Omental fat pad (tissue), 4 donors: ENCODE results near the gene TATDN2. TPM values are rescaled to one million over a fixed set of nuclear protein-coding genes. Genes with fewer than 3 reads are reported as not detected.

Source experiments
- ATAC-seq: fragments of 150-250 bp; one replicate; pipeline ENCODE4 v1.9.1; 2016; ENCODE audit warnings: mild to moderate bottlenecking, moderate library complexity; ENCODE audit not compliant: low FRiP score
- DNase-seq: peaks from one replicate; pipeline ENCODE4 v3.0.0-alpha.2; 2019; ENCODE audit warnings: low spot score
- total RNA-seq, 4 donors: library from RNA; depleted of rRNA; stranded (reverse); fragments of >200 nt; gene quantifications; one replicate each; pipeline ENCODE4 v1.1.0, GENCODE V29; 2016
- TF ChIP-seq, protein P1 (sequence below), 3 donors: fragments of 450-650 bp; IDR thresholded peaks; one replicate each; pipeline ENCODE4 v1.5.1; 2016 to 2017; ENCODE audit warnings: antibody characterized with exemption in 3 of 3, mild to moderate bottlenecking in 3 of 3, moderate library complexity in 2 of 3

TATDN2 gene
- total RNA-seq, 4 donors from 2014 or later = 15.1 to 28.7 (median 20.6) TPM

- ATAC-seq = no peak
- DNase-seq = peak; percentile 6
Measured at GRCh38 chr3:10315771-10316344, 67.6 kb downstream of the TATDN2 start.

DNA sequence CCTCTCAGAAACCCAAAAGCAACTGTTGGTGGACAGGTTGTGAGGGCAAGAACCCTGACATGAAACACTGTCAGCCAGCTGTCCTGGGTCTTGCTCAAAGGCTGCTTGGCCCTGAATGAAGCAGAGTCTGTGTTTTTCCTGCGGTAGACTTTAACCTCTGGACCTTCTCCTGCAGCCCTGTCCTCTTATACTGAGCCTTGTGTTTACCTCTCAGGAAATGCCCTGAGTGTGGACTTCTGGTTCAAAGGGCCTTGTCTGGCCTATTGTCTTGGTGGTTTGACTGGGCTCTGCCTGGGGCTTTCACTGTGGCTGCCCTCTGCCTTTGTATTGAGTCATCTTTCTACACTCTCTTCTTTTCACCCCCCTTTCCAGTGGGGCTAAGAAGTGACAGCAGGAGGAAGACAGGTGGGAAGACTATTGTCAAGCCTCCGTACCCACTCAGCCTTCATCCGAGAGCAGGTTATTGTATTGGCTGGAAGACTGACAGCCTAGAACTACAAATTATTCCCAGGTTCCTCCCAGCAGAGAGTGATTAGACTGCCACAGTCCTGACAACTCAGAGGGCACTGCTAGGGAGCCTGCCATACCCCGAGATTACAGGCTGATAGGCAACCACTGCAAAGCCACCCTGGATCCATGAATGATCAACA, 69.2 kb downstream of the TATDN2 start:
- peak; percentile 18 for DNase-seq
- no peak for ATAC-seq
- TF ChIP-seq, protein P1, sequence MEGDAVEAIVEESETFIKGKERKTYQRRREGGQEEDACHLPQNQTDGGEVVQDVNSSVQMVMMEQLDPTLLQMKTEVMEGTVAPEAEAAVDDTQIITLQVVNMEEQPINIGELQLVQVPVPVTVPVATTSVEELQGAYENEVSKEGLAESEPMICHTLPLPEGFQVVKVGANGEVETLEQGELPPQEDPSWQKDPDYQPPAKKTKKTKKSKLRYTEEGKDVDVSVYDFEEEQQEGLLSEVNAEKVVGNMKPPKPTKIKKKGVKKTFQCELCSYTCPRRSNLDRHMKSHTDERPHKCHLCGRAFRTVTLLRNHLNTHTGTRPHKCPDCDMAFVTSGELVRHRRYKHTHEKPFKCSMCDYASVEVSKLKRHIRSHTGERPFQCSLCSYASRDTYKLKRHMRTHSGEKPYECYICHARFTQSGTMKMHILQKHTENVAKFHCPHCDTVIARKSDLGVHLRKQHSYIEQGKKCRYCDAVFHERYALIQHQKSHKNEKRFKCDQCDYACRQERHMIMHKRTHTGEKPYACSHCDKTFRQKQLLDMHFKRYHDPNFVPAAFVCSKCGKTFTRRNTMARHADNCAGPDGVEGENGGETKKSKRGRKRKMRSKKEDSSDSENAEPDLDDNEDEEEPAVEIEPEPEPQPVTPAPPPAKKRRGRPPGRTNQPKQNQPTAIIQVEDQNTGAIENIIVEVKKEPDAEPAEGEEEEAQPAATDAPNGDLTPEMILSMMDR (IDR thresholded peaks at IDR 0.05) = no peak

More at GRCh38 chr3:10315771-10316344, 67.6 kb downstream of the TATDN2 start:
- TF ChIP-seq, protein P1 (IDR thresholded peaks at IDR 0.05) = no peak

DNA sequence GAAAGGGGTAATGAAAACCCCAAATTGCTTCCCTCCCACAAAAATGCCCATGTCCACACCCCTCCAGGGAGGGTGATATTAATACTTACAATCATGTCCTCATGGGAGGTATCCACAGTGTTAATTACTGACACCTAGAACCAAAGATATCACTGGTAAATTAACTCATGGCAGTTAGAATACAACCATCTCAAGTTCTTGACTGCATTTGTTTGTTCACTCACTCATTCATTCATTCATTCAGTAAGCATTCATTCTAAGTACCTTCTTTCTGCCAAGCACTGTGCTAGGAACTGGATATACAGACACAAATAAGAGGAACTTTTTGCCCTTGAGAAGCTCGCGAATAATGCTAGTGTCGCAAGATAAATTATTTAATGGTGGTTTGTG, 69.7 kb downstream of the TATDN2 start:
- DNase-seq (no peak), ATAC-seq (no peak)
- TF ChIP-seq, protein P1 (IDR thresholded peaks at IDR 0.05) = no peak

DNA sequence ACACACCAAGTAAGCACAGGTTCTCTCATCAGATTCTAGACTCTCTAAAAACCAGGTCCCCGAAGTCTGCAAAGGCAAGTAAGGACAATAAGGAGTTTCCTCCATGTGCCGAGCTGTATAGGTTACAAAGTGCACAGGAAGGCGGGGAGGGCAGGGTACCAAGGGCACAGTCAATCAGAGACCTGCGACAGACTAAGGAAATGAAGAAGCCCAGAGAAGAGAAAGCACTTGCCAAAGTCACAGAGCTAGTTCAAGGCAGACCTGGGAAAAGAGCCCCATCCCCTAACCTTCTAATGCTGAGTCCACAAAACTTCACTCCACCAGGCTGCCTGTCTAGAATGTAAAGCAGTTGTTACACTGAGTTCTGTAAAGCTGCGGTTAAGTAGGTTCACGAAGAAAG, 71.0 kb downstream of the TATDN2 start:
- DNase-seq = peak; percentile 12
- ATAC-seq = no peak
- TF ChIP-seq, protein P1 (IDR thresholded peaks at IDR 0.05) = no peak

GRCh38 chr3:10319804-10320203, 71.5 kb downstream of the TATDN2 start:
- TF ChIP-seq, protein P1 (IDR thresholded peaks at IDR 0.05) = no peak
- no peak for DNase-seq
- no peak for ATAC-seq

DNA sequence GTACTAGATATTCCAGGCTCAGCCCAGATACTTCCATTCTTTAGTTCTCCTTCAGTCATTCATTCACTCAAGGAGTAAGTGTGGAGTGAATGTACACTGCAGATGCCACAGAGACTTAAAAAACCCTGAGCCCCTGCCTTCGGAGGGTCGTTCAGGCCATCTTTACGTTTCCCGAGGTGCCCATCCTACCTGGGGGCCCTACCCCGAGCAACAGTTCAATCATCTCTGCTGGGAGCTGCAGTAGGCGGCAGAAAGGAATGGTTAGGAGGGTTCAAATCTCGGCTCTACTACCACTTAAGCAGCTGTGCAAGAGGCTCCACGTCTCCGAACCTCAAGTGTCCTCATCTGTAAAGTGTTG, 72.0 kb downstream of the TATDN2 start:
- TF ChIP-seq, protein P1 (IDR thresholded peaks at IDR 0.05) = no peak
- no peak for DNase-seq
- peak; percentile 5 for ATAC-seq
